ENCODE data around the gene GPM6B. TPM values are rescaled to one million over a fixed set of nuclear protein-coding genes. Genes with fewer than 3 reads are reported as not detected.

GPM6B gene
- total and polyA plus RNA-seq, 4 donors = 317 to 757 (median 477) TPM

DNA sequence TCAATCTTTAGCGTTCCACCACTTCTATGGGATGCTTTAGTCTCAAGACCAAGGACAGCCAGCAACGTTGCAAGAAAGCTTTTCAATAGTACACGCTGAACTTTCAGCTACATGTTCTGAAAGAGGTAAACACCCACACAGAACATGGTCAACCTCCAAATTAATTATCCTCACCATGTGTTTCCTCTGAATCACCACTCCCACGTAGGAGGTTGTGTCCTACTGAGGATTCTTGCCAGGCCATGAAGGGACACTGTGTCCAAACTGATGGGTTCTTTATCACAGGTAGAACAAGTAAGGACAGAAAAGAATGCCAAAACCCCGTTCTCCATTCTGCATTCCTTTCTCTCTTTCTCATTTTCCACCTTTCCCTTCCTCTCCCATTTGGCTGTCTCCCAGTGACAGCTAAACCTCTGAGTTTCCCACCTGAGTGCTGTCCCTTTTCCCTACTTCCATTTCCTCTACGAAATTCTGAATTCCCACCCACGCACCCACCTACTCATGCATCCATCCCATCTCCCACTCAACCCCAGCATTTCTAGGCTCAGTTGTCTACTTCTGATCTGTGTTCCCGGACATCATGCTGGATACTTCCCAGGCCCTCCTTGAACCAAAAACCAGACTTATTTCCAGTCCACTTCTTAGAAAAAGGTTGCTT lies 29.0 kb upstream of the GPM6B start:
- Histone ChIP-seq H3K36me3 (ENCODE audit: control insufficient read depth, insufficient read depth, low read length) (no peaks in the 10 kb centered on the region), H3K27me3 (ENCODE audit: control insufficient read depth, insufficient read depth, low read length) (peaks cover 34% of the 10 kb centered on the region), H3K4me1 (ENCODE audit: control insufficient read depth, insufficient read depth, low read length) (no peaks in the 10 kb centered on the region), H3K27ac (ENCODE audit: low read depth, low read length) (no peak overlapping the region), H3K4me3 (ENCODE audit: low read depth, low read length) (no peak overlapping the region), H3K9me3 (ENCODE audit: control insufficient read depth, insufficient read depth, low read length) (peaks cover 1% of the 10 kb centered on the region)
- DNase-seq (ENCODE audit: low read depth in 4 of 6, low spot score in 6 of 6) = no peak
- WGBS (ENCODE audit: insufficient coverage) = 71% methylated on average over 6 of the region's 8 CpGs

DNA sequence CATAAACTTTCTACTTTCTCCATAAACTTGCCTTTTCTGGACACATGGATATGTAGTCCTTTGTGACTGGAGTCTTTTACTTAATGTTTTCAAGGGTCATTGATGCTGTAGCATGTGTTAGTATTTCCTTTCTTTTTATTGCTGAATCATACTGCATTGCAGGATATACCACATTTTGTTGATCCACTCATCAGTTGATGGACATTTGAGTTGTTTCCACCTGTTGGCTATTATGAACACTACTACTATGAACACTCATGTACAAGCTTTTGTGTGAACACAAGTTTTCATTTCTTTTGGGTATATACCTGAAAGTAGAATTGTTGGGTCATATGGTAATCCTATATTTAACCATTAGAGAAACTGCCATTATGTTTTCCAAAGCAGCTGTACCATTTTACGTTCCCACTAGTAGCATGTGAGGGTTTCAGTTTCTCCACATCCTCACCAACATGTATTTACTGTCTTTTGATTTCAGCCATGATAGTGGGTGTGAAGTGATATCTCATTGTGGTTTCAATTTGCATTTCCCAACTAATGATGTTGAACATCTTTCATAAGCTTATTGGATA lies 26.3 kb upstream of the GPM6B start:
- WGBS (ENCODE audit: insufficient coverage) = no CpG with 5 or more reads among the region's 1 CpG
- no peak overlapping the region for H3K27ac ChIP-seq (ENCODE audit: low read depth, low read length)
- H3K9me3 ChIP-seq (ENCODE audit: control insufficient read depth, insufficient read depth, low read length) = peaks cover 1% of the 10 kb centered on the region
- H3K36me3 ChIP-seq (ENCODE audit: control insufficient read depth, insufficient read depth, low read length) = no peaks in the 10 kb centered on the region
- peaks cover 36% of the 10 kb centered on the region for H3K27me3 ChIP-seq (ENCODE audit: control insufficient read depth, insufficient read depth, low read length)
- peaks cover 7% of the 10 kb centered on the region for H3K4me1 ChIP-seq (ENCODE audit: control insufficient read depth, insufficient read depth, low read length)
- no peak for DNase-seq (ENCODE audit: low read depth in 4 of 6, low spot score in 6 of 6)
- H3K4me3 ChIP-seq (ENCODE audit: low read depth, low read length) = no peak overlapping the region

DNA sequence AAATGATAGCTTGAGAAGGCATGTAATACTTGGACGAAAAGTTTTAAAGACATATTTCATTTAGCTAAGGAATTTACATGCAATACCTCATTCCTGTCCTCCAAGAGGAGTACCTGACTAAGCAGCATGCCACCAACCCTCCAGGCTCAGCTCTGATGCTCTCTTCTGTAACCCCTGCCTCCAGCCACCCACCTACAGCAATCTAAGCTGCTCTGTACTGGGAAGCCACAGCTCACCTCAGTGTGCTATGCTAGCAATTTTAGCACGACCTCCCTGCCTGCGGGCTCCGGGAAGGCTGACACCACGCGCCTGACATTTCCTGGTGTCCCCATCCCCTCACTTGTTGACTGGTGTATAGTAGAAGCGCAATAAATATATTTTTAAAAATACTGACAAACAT lies 23.2 kb upstream of the GPM6B start:
- peaks cover 39% of the 10 kb centered on the region for H3K27me3 ChIP-seq (ENCODE audit: control insufficient read depth, insufficient read depth, low read length)
- no peak overlapping the region for H3K4me3 ChIP-seq (ENCODE audit: low read depth, low read length)
- WGBS (ENCODE audit: insufficient coverage) = no CpG with 5 or more reads among the region's 7 CpGs
- H3K27ac ChIP-seq (ENCODE audit: low read depth, low read length) = no peak overlapping the region
- H3K9me3 ChIP-seq (ENCODE audit: control insufficient read depth, insufficient read depth, low read length) = peaks cover 1% of the 10 kb centered on the region
- H3K4me1 ChIP-seq (ENCODE audit: control insufficient read depth, insufficient read depth, low read length) = peaks cover 13% of the 10 kb centered on the region
- no peak for DNase-seq (ENCODE audit: low read depth in 4 of 6, low spot score in 6 of 6)
- H3K36me3 ChIP-seq (ENCODE audit: control insufficient read depth, insufficient read depth, low read length) = no peaks in the 10 kb centered on the region

DNA sequence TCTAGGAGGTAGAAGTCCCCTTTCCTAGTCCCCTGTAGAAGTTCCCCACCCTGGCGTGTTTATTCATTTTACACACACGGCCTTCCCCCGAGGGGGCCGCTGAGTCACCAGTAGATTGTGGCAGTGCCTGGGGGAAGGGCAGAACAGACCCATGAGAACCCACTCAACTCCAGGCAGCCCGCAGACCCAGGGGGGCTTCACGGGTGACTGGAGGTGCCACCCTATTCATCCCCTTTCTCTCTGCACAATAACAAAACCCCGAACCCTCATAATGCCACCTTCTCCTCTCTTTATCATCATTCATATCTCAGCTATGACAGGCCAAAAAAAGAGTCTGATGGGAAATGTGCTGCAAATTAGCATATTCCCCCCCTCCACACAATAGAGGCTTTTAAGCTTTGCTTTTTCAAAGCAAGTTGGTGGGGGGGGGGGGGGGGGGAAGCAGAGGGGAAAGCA lies 20.4 kb upstream of the GPM6B start:
- H3K4me1 ChIP-seq (ENCODE audit: control insufficient read depth, insufficient read depth, low read length) = peaks cover 13% of the 10 kb centered on the region

DNA sequence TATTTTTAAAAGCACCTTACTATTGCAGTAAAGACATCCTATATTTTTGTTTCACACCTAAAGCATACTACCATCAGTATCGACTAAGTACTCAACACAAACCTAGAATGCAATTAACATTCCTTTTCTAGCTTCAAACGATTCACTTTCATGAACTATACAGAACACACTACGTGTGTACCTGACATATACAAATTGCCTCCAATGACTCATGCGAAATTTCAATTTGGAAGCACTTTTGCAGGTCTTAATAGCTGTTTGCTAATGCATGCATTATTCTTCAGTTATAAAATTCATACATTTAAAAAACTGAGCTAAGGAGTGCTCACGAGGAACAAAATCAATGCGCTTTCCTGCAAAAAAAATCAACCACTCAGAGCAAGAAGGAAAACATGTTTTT lies 19.7 kb upstream of the GPM6B start:
- WGBS (ENCODE audit: insufficient coverage) = 17% methylated on average over 2 of the region's 6 CpGs
- Histone ChIP-seq H3K4me3 (ENCODE audit: low read depth, low read length) (no peak overlapping the region), H3K9me3 (ENCODE audit: control insufficient read depth, insufficient read depth, low read length) (no peaks in the 10 kb centered on the region), H3K27ac (ENCODE audit: low read depth, low read length) (no peak overlapping the region), H3K4me1 (ENCODE audit: control insufficient read depth, insufficient read depth, low read length) (peaks cover 13% of the 10 kb centered on the region), H3K36me3 (ENCODE audit: control insufficient read depth, insufficient read depth, low read length) (no peaks in the 10 kb centered on the region), H3K27me3 (ENCODE audit: control insufficient read depth, insufficient read depth, low read length) (peaks cover 40% of the 10 kb centered on the region)
- DNase-seq (ENCODE audit: low read depth in 4 of 6, low spot score in 6 of 6) = no peak

More for the DNA sequence above, 20.4 kb upstream of the GPM6B start:
- no peaks in the 10 kb centered on the region for H3K36me3 ChIP-seq (ENCODE audit: control insufficient read depth, insufficient read depth, low read length)
- DNase-seq (ENCODE audit: low read depth in 4 of 6, low spot score in 6 of 6) = peak in 2 of 6 donors; percentile 40 to 50
- no peak overlapping the region for H3K4me3 ChIP-seq (ENCODE audit: low read depth, low read length)
- no peaks in the 10 kb centered on the region for H3K9me3 ChIP-seq (ENCODE audit: control insufficient read depth, insufficient read depth, low read length)
- H3K27ac ChIP-seq (ENCODE audit: low read depth, low read length) = peak overlapping the region; percentile 47
- WGBS (ENCODE audit: insufficient coverage) = 0% methylated on average over 1 of the region's 7 CpGs
- peaks cover 46% of the 10 kb centered on the region for H3K27me3 ChIP-seq (ENCODE audit: control insufficient read depth, insufficient read depth, low read length)

DNA sequence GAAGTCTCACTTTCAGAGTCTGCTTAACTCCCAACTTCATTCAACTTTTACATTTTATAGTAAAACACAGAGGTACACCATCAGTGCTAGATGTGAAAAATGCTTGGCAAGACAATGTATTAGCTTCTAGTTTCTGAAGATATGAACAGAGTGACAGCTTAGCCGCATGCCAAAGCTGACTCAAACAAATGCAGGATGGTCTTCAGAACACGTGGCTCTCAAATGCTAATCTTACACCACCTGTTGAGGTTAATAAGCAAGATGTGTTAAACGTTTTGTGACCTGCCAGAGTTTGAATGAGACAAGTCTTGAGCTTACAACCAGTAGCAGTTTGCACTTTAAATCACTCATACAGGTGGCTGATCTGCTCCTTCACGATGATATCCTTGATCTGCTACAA lies 18.9 kb upstream of the GPM6B start:
- Histone ChIP-seq H3K27me3 (ENCODE audit: control insufficient read depth, insufficient read depth, low read length) (peaks cover 39% of the 10 kb centered on the region), H3K4me3 (ENCODE audit: low read depth, low read length) (no peak overlapping the region), H3K36me3 (ENCODE audit: control insufficient read depth, insufficient read depth, low read length) (no peaks in the 10 kb centered on the region), H3K4me1 (ENCODE audit: control insufficient read depth, insufficient read depth, low read length) (peaks cover 13% of the 10 kb centered on the region), H3K27ac (ENCODE audit: low read depth, low read length) (no peak overlapping the region), H3K9me3 (ENCODE audit: control insufficient read depth, insufficient read depth, low read length) (no peaks in the 10 kb centered on the region)
- DNase-seq (ENCODE audit: low read depth in 4 of 6, low spot score in 6 of 6) = no peak
- WGBS (ENCODE audit: insufficient coverage) = no CpG with 5 or more reads among the region's 4 CpGs

DNA sequence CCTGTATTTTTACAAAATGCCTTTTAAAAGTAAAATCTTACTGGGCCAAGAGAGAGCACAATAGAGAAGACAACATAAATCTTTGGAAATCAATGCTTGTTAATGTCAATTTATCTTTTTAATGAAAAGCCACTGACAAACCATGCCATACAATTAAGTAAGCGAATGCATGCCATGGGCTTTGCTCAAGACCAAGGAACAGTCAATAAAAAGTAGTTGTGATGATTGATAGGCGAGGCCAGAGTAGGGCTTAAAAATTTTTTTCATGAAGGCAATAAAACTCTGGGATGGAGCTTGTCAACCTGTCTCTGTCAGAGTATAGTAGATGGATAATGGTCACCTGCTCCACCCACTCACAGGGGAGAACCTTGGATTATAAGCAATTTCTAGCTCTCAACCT lies 17.5 kb upstream of the GPM6B start:
- no peak overlapping the region for H3K27ac ChIP-seq (ENCODE audit: low read depth, low read length)
- WGBS (ENCODE audit: insufficient coverage) = no CpG with 5 or more reads among the region's 2 CpGs
- no peak overlapping the region for H3K4me3 ChIP-seq (ENCODE audit: low read depth, low read length)
- H3K27me3 ChIP-seq (ENCODE audit: control insufficient read depth, insufficient read depth, low read length) = peaks cover 37% of the 10 kb centered on the region
- H3K36me3 ChIP-seq (ENCODE audit: control insufficient read depth, insufficient read depth, low read length) = no peaks in the 10 kb centered on the region
- no peaks in the 10 kb centered on the region for H3K9me3 ChIP-seq (ENCODE audit: control insufficient read depth, insufficient read depth, low read length)
- DNase-seq (ENCODE audit: low read depth in 4 of 6, low spot score in 6 of 6) = no peak
- peaks cover 10% of the 10 kb centered on the region for H3K4me1 ChIP-seq (ENCODE audit: control insufficient read depth, insufficient read depth, low read length)

DNA sequence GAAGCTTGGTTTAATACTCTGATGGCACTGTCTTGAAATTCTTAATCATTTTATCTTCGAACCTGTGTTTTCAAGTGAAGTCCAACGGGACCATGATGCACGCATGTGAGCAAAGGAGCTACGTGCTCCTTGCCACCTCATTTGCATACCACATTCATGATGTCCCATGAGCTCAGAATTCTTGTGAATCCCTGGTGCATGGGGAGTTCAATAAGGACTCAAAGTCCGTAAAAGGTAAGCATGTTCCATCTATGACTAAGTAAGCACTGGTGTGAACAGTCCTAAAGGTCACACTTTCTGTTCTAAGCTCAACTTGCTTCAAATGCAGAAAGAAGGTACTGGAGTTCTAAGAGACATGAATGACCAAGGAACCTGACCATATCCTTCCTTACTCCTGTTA lies 13.1 kb upstream of the GPM6B start:
- WGBS (ENCODE audit: insufficient coverage) = 70% methylated on average over 3 of the region's 5 CpGs
- peaks cover 45% of the 10 kb centered on the region for H3K27me3 ChIP-seq (ENCODE audit: control insufficient read depth, insufficient read depth, low read length)
- H3K9me3 ChIP-seq (ENCODE audit: control insufficient read depth, insufficient read depth, low read length) = no peaks in the 10 kb centered on the region
- no peaks in the 10 kb centered on the region for H3K36me3 ChIP-seq (ENCODE audit: control insufficient read depth, insufficient read depth, low read length)
- no peak for DNase-seq (ENCODE audit: low read depth in 4 of 6, low spot score in 6 of 6)
- no peak overlapping the region for H3K4me3 ChIP-seq (ENCODE audit: low read depth, low read length)
- H3K27ac ChIP-seq (ENCODE audit: low read depth, low read length) = no peak overlapping the region
- peaks cover 6% of the 10 kb centered on the region for H3K4me1 ChIP-seq (ENCODE audit: control insufficient read depth, insufficient read depth, low read length)

DNA sequence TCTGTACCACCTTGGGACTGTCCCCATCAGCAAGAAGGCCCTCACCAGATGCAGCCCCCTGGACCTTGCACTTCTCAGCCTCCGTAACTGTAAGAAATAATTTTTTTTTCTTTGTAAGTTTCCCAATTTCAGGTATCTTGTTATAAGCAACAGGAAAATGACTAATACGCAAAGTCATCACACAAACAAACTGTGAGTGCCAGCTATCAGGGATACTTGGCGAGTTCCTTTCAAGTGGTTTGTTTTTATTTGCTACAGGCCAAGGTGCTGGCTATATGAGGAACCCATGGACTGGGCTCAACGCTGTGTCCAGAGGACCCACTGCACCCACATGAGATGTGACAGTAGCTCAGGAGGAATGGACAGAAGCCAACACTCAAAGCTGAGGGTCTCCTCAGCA lies 11.5 kb upstream of the GPM6B start:
- no peaks in the 10 kb centered on the region for H3K36me3 ChIP-seq (ENCODE audit: control insufficient read depth, insufficient read depth, low read length)
- peaks cover 48% of the 10 kb centered on the region for H3K27me3 ChIP-seq (ENCODE audit: control insufficient read depth, insufficient read depth, low read length)
- no peak overlapping the region for H3K4me3 ChIP-seq (ENCODE audit: low read depth, low read length)
- 96% methylated on average over 2 of the region's 4 CpGs for WGBS (ENCODE audit: insufficient coverage)
- peaks cover 6% of the 10 kb centered on the region for H3K4me1 ChIP-seq (ENCODE audit: control insufficient read depth, insufficient read depth, low read length)
- DNase-seq (ENCODE audit: low read depth in 4 of 6, low spot score in 6 of 6) = no peak
- H3K27ac ChIP-seq (ENCODE audit: low read depth, low read length) = no peak overlapping the region
- no peaks in the 10 kb centered on the region for H3K9me3 ChIP-seq (ENCODE audit: control insufficient read depth, insufficient read depth, low read length)
